Body of pancreas (tissue), 4 donors: ENCODE measurements around the gene GAB2. TPM values are rescaled to one million over a fixed set of nuclear protein-coding genes. Genes with fewer than 3 reads are reported as not detected.

Experiments used
- ATAC-seq: fragments of 150-250 bp; one replicate; pipeline ENCODE4 v1.9.1; 2016
- DNase-seq, 4 donors: peaks; one replicate each; pipeline ENCODE4 v3.0.0-alpha.2; 2019
- H3K27ac ChIP-seq, 4 donors: fragments of 200-600 bp; sonication (generic); 1 replicate in 3 of 4; 2 replicates in 1 of 4; pipeline versions ENCODE4 v1.5.1 to v1.6.1; 2016 to 2019; ENCODE audit warnings: mild to moderate bottlenecking in 1 of 4, mixed read lengths in 1 of 4, moderate library complexity in 1 of 4
- H3K27me3 ChIP-seq, 2 donors: fragments of 200-600 bp; sonication (generic); one replicate each; pipeline ENCODE4 v1.6.0; 2016; ENCODE audit warnings: mild to moderate bottlenecking in 1 of 2
- H3K36me3 ChIP-seq, 2 donors: fragments of 200-600 bp; sonication (generic); replicated peaks in 1 of 2; 2 replicates each; pipeline ENCODE4 v1.5.1; 2016; ENCODE audit warnings: low read depth in 2 of 2; ENCODE audit not compliant: insufficient read depth in 1 of 2
- H3K4me1 ChIP-seq: fragments of 200-600 bp; sonication (generic); one replicate; pipeline ENCODE4 v1.6.0; 2016
- H3K4me3 ChIP-seq, 2 donors: fragments of 200-600 bp; sonication (generic); 1 replicate in 1 of 2; 2 replicates in 1 of 2; pipeline ENCODE4 v1.5.1; 2016 to 2019
- H3K9me3 ChIP-seq, 3 donors: fragments of 200-600 bp; sonication (generic); 1 replicate in 2 of 3; 2 replicates in 1 of 3; pipeline ENCODE4 v1.5.1; 2016
- POLR2A ChIP-seq, 3 donors: fragments of 450-650 bp; IDR thresholded peaks; one replicate each; pipeline ENCODE4 v1.6.1; 2016; ENCODE audit warnings: antibody characterized with exemption in 3 of 3, mild to moderate bottlenecking in 2 of 3
- WGBS, 2 donors: methylation state at CpG; one replicate each; pipeline ENCODE4 v1.1.5; 2017; 5-methylcytosine and 5-hydroxymethylcytosine counted together
- intact Hi-C: fragments of 100-400 bp; cut with DNase I; formaldehyde crosslinking; loops from one replicate; pipeline ENCODE4 v1.15.1; 2023
- total RNA-seq, 2 donors: library from RNA; depleted of rRNA; stranded (reverse); fragments of >200 nt; gene quantifications; one replicate each; pipeline ENCODE4 v1.1.0, GENCODE V29; 2016
- TF ChIP-seq, protein P1 (sequence below), 7 experiments: fragments of 450-650 bp in 4 of 7; fragments of 200-600 bp in 3 of 7; sonication (generic) in 3 of 7; IDR thresholded peaks; one replicate each; pipeline ENCODE4 v1.5.1; 2016 to 2019; ENCODE audit warnings: antibody characterized with exemption in 7 of 7

GAB2 gene
- total RNA-seq, 2 donors from 2014 or later = 6.9 to 16.9 TPM

DNA sequence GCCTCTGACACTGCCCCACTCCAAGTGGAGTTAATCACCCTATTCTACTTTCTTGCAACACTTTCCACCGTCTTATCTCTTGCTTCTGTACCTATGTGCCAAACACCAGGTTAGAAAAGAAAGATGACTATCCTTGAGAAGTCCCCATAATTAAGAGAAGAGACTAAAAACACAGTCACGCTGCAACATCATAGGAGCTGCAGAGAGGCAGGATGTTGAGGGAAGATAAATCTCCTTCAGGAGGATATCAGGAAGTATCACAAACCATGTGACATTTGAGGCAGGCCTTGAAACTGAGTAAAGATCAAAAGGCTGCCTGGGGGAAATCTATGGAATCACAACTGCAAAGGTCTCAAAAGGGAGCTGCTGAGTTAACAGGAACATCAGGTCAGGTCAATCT, 24.8 kb downstream of the GAB2 start:
- no peak overlapping the region for H3K4me3 ChIP-seq
- 42 to 59% methylated on average over 2 of the region's 2 CpGs for WGBS, 2 donors
- no peaks in the 10 kb centered on the region for H3K4me1 ChIP-seq
- no peaks in the 10 kb centered on the region for H3K9me3 ChIP-seq
- intact Hi-C loops = no loop called here
- DNase-seq (no peak), ATAC-seq (no peak)
- no peak overlapping the region for H3K27ac ChIP-seq
- H3K27me3 ChIP-seq = no peaks in the 10 kb centered on the region
- no peaks in the 10 kb centered on the region for H3K36me3 ChIP-seq
- no peak for TF ChIP-seq POLR2A (IDR thresholded peaks at IDR 0.05)
- TF ChIP-seq, protein P1, sequence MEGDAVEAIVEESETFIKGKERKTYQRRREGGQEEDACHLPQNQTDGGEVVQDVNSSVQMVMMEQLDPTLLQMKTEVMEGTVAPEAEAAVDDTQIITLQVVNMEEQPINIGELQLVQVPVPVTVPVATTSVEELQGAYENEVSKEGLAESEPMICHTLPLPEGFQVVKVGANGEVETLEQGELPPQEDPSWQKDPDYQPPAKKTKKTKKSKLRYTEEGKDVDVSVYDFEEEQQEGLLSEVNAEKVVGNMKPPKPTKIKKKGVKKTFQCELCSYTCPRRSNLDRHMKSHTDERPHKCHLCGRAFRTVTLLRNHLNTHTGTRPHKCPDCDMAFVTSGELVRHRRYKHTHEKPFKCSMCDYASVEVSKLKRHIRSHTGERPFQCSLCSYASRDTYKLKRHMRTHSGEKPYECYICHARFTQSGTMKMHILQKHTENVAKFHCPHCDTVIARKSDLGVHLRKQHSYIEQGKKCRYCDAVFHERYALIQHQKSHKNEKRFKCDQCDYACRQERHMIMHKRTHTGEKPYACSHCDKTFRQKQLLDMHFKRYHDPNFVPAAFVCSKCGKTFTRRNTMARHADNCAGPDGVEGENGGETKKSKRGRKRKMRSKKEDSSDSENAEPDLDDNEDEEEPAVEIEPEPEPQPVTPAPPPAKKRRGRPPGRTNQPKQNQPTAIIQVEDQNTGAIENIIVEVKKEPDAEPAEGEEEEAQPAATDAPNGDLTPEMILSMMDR (IDR thresholded peaks at IDR 0.05) = no peak

DNA sequence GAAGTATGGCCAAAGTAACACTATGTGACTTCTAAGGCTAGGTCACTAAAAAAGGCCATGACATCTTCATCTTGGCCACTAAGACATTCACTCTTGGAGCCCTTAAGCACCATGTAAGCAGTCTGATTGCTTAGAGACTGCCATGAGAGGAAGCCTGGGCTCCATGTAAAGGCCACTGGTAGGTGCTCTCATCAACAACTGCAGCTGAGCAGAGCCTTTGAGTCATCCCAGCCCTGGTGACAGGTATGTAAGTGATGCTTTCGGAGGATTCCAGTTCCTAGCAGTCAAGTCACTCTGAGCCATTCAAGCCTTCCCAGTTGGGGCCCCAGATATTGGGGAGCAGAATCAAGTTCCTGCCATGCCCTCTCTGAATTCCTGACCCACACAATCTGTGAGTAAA, 26.2 kb downstream of the GAB2 start:
- Histone ChIP-seq H3K4me3 (no peak overlapping the region), H3K9me3 (no peaks in the 10 kb centered on the region), H3K4me1 (no peaks in the 10 kb centered on the region), H3K36me3 (no peaks in the 10 kb centered on the region), H3K27ac (no peak overlapping the region), H3K27me3 (no peaks in the 10 kb centered on the region)
- intact Hi-C loops = no loop called here
- TF ChIP-seq, protein P1 (IDR thresholded peaks at IDR 0.05) = no peak
- TF ChIP-seq POLR2A (IDR thresholded peaks at IDR 0.05) = no peak
- DNase-seq (no peak), ATAC-seq (no peak)
- WGBS, 2 donors = 89 to 100% methylated on average over 1 of the region's 1 CpG

DNA sequence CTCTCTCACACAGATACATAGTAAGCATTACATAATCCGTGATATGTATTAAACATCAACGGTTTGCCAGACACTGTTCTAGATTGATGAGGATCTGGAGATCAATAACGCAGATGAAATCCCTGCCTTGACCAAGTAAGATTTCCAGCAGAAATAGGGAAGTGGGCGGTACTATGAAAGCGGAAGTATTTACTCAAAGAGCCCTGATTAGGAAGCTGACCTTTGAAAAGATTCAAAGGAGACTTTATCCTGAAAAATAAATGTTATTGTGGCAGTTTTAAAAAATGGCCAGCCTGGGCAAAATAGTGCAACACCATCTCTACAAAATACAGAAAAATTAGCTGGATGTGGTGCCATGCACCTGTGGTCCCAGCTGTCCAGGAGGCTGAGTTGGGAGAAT, 26.8 kb downstream of the GAB2 start:
- Histone ChIP-seq H3K9me3 (no peaks in the 10 kb centered on the region), H3K27ac (no peak overlapping the region), H3K36me3 (no peaks in the 10 kb centered on the region), H3K4me3 (no peak overlapping the region), H3K27me3 (no peaks in the 10 kb centered on the region), H3K4me1 (no peaks in the 10 kb centered on the region)
- ATAC-seq = no peak
- TF ChIP-seq POLR2A (IDR thresholded peaks at IDR 0.05) = no peak
- TF ChIP-seq, protein P1 (IDR thresholded peaks at IDR 0.05) = no peak
- intact Hi-C loops = no loop called here
- DNase-seq = no peak
- 44 to 57% methylated on average over 5 of the region's 5 CpGs for WGBS, 2 donors

DNA sequence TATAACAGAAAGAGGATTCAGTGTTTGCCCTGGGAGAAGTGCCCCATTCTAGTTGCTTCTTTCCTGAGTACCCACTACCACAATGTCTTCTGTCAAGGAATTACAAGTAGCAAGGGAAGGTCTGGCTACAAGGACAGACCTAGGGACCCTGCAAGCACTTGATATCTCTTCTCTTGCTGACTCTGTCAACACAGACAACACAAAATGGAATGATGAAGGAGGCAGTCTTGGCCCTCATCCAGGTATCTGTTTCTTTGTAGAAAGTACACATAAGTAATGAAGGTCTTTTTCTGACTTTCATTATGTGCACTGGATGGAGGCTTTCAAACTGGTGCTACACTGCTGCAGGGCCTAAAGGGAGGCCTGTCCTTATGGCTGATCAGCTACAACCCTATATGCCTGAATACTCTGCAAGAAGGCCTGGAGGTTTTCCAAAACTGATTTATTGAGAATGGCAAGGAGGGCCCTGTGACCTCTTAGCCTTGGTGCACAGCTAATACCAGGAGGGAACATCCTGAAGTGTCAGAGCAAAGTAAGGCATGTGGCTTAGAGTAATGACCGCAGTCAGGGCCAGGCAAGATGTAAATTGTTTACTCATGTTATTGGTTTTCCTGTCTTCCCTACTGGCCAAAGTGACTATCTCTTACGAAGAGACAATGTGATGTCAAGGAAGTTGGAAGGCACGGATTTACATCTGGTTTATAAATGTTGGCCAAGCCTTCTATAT, 31.2 kb downstream of the GAB2 start:
- Histone ChIP-seq H3K27ac (no peak overlapping the region), H3K4me3 (no peak overlapping the region), H3K27me3 (no peaks in the 10 kb centered on the region), H3K36me3 (no peaks in the 10 kb centered on the region), H3K4me1 (no peaks in the 10 kb centered on the region), H3K9me3 (no peaks in the 10 kb centered on the region)
- 86 to 93% methylated on average over 3 of the region's 3 CpGs for WGBS, 2 donors
- no peak for ATAC-seq
- no peak for DNase-seq
- TF ChIP-seq, protein P1 (IDR thresholded peaks at IDR 0.05) = no peak
- no peak for TF ChIP-seq POLR2A (IDR thresholded peaks at IDR 0.05)
- intact Hi-C loops = no loop called here

DNA sequence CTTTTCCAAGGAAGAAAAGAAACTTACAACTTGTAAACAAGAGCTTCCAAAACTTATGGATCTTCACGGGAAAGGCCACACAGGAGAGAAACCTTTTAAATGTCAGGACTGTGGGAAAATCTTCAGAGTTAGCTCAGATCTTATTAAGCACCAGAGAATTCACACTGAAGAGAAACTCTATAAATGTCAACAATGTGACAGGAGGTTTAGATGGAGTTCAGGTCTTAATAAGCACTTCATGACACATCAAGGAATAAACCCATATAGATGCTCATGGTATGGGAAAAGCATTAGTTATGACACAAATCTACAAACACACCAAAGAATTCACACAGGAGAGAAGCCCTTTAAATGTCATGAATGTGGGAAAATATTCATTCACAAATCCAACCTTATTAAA, 32.4 kb downstream of the GAB2 start:
- Histone ChIP-seq H3K9me3 (no peaks in the 10 kb centered on the region), H3K27me3 (no peaks in the 10 kb centered on the region), H3K27ac (no peak overlapping the region), H3K4me3 (no peak overlapping the region), H3K36me3 (no peaks in the 10 kb centered on the region), H3K4me1 (no peaks in the 10 kb centered on the region)
- intact Hi-C loops = no loop called here
- 96 to 100% methylated on average over 1 of the region's 1 CpG for WGBS, 2 donors
- no peak for ATAC-seq
- no peak for DNase-seq
- no peak for TF ChIP-seq POLR2A (IDR thresholded peaks at IDR 0.05)
- TF ChIP-seq, protein P1 (IDR thresholded peaks at IDR 0.05) = no peak
